ENCODE measurements around the gene TMEM271. TPM values are rescaled to one million over a fixed set of nuclear protein-coding genes. Genes with fewer than 3 reads are reported as not detected.

The TMEM271 gene
- total and polyA plus RNA-seq, 2 donors (not counting 3 experiments of a cell fraction or from before 2014, with no cell fraction given) = not detected

DNA sequence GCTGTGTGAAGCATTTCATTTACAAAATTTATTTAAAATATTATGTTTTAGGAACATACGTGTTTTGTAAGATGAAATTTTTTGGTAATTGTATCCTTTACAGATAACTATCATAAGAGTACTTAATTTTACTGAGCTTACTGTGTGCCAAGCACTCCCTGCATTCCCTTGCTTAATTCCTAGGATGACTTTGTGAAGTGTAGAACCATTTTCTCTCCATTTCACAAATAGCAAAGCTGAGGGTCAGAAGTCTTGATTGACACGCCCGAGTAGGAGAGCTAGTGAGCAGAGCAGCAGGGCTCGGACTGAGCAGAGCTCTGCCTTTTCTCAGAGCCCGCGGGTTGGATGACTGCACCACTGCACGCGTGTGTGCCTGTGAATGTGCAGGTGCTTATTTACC, 46.5 kb downstream of the TMEM271 start:
- Histone ChIP-seq H2AFZ (ENCODE audit: low read depth, low read length) (no peak overlapping the region), H3K9ac (replicated peaks; ENCODE audit: extremely low read depth, insufficient read depth, low read length) (no peak overlapping the region), H4K20me1 (replicated peaks; ENCODE audit: control insufficient read depth, extremely low read depth, insufficient read depth, low read length) (no peaks in the 10 kb centered on the region), H3K27me3 (ENCODE audit: control insufficient read depth in 2 of 2, insufficient read depth in 2 of 2, low read length in 2 of 2) (no peaks in the 10 kb centered on the region), H3K4me3 (replicated peaks in 1 of 3; ENCODE audit: insufficient read depth in 1 of 3, low read depth in 1 of 3, low read length in 3 of 3) (no peak overlapping the region), H3K9me3 (replicated peaks; ENCODE audit: control insufficient read depth, insufficient read depth, low read length) (no peaks in the 10 kb centered on the region), H3K9me1 (replicated peaks; ENCODE audit: control insufficient read depth, extremely low read depth, insufficient read depth, low read length) (no peaks in the 10 kb centered on the region), H3K4me1 (ENCODE audit: control insufficient read depth, extremely low read depth, insufficient read depth, low read length) (no peaks in the 10 kb centered on the region), H3K79me2 (ENCODE audit: control insufficient read depth, insufficient read depth, low read length) (no peaks in the 10 kb centered on the region), H3K36me3 (ENCODE audit: control insufficient read depth in 2 of 2, extremely low read depth in 1 of 2, insufficient read depth in 2 of 2, low read length in 2 of 2) (peaks cover 2 to 27% of the 10 kb centered on the region in 2 experiments), H3K27ac (ENCODE audit: insufficient read depth, low read depth, low read length) (no peak overlapping the region), H3K4me2 (ENCODE audit: insufficient read depth, low read length) (no peak overlapping the region)
- ChIA-PET POLR2A (no interaction called here), CTCF (no interaction called here)
- no TSS peak for BruUV-seq (replicated peaks)
- dilution Hi-C loops (cut with MboI; ENCODE audit: extremely low pct_ligation_motif_present, low sequenced_read_pairs) (no loop called here), intact Hi-C loops (cut with micrococcal nuclease) (no loop called here)
- FAIRE-seq = no peak
- no peak for TF ChIP-seq MAX (IDR thresholded peaks at IDR 0.05; ENCODE audit: insufficient read depth, insufficient read length)
- TF ChIP-seq, protein P1, sequence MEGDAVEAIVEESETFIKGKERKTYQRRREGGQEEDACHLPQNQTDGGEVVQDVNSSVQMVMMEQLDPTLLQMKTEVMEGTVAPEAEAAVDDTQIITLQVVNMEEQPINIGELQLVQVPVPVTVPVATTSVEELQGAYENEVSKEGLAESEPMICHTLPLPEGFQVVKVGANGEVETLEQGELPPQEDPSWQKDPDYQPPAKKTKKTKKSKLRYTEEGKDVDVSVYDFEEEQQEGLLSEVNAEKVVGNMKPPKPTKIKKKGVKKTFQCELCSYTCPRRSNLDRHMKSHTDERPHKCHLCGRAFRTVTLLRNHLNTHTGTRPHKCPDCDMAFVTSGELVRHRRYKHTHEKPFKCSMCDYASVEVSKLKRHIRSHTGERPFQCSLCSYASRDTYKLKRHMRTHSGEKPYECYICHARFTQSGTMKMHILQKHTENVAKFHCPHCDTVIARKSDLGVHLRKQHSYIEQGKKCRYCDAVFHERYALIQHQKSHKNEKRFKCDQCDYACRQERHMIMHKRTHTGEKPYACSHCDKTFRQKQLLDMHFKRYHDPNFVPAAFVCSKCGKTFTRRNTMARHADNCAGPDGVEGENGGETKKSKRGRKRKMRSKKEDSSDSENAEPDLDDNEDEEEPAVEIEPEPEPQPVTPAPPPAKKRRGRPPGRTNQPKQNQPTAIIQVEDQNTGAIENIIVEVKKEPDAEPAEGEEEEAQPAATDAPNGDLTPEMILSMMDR (IDR thresholded peaks at IDR 0.05; ENCODE audit: extremely low read depth in 1 of 2, insufficient read depth in 1 of 2, low read depth in 1 of 2, low read length in 2 of 2) = no peak
- TF ChIP-seq JUN (IDR thresholded peaks at IDR 0.05; ENCODE audit: borderline replicate concordance, insufficient read depth, insufficient read length, low read depth) = no peak
- TF ChIP-seq MYC (IDR thresholded peaks at IDR 0.05; ENCODE audit: low read depth, low read length) = no peak
- no peak for TF ChIP-seq GATA2 (IDR thresholded peaks at IDR 0.05; ENCODE audit: insufficient read depth, insufficient read length, low read depth, low read length)
- no peak for TF ChIP-seq EZH2 (IDR thresholded peaks at IDR 0.05; ENCODE audit: borderline replicate concordance, low read depth, low read length, severe bottlenecking)
- no peak for TF ChIP-seq FOS (IDR thresholded peaks at IDR 0.05; ENCODE audit: borderline replicate concordance, insufficient read depth, low read length)
- DNase-seq (ENCODE audit: low read depth, low spot score) = no peak

All from endothelial cell of umbilical vein (primary cell).